DMS53 (cell line): ENCODE measurements around the gene GAS2L1.
"Not testable (repeated sequence)": the region's sequence is repeated elsewhere in the genome, so short reads cannot be mapped to it uniquely, and the experiment has no call there.

Source experiments
- DNase-seq: peaks from one replicate; lab custom pipeline; 2025; lab: John Stamatoyannopoulos, UW

Gene GAS2L1

DNA sequence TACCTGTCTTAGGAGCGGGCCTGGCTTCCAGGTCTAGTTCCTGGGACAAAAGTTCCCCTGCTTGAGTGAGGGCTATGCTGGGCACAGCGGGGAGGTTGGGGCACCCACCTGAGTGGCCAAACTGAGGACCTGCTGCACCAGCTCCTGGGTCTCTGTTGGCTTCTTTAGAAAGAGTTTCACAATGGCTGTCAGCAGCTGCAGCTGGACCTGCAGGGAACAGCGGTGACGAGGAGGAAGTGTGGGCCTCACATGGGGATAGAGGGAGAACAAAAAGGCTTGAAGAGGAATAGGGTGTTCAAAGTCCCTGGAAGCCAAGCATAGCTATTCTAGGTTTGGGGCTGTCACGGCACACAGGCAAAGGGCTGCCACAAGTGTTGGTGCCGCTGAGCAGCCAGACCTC is 35.7 kb downstream of the GAS2L1 start:
- no peak for DNase-seq

DNA sequence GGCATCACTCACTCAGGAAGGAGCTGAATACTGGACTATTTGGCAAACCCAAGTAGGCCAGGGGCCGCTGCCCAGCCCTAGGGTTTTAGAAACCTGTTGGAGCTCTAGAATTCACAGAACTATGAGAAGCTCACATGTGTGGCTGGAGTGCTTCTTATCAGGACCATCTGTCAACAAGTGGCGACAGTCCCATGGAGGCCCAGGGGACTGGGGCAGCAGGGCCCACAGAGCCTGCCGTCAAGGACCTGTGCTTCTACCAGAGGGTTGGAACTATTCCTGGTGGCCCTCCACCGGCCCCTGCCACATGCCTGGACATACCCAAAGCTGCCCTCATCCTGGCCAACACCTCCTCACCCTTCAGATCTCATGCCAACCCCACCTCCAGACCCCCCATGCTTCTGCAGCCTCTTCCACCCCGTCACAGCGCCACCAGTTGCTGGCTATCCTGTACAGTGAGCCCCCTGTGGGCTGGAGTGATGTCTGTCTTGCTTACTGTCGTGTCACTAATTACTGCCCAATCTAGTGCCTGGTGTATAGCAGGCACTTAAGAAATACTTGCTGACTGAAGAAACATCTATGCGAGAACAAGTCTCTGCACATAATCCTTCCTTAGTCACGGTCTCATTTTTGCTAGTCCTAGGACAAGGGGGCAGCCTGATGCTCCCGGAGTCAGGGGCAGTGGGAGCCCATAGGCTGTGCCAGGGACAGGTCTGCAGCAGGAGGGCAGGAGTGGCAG is 36.3 kb downstream of the GAS2L1 start:
- no peak for DNase-seq

DNA sequence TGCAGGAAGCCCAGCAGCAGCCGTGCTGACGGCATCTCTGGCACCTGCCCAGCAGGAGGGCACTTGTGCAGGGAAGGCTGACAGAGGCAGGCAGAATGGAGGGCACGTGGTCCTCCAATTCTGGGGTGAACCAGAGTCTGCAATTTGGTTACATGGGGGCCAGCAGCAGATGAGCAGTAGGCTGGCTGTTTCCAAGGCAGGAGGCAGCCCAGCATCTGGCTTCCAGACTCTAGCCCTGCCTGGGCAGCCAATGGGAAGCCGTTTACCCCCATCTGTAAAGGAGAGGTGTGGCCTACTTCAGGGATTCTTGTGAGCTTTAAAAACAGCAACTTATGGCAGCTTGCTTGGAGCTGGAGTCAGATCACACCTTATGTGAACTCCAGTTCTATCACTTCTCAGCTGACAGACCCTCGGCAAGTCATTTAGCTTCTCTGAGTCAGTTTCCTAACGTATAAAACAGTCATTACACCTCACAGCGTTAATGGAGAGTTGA is 36.9 kb downstream of the GAS2L1 start:
- peak; percentile 2 for DNase-seq

DNA sequence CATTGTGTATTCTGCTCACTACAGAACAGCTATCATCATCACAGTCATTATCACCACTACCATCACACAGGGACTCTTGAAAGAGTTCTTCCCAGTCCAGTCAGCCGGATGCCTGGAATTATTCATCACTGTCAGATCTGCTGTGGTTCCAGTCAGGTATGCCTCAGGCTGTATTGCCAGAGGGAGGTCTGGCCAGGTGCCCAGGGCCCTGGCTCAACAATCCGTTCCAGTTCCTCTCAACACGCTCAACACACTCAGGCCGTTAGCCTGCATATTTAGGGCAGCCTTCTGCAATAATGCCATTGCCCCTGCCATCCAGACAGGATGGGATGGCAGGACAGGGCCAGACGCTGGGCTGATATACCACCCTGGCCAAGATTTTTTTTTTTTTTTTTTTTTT is 37.7 kb downstream of the GAS2L1 start:
- no peak for DNase-seq

DNA sequence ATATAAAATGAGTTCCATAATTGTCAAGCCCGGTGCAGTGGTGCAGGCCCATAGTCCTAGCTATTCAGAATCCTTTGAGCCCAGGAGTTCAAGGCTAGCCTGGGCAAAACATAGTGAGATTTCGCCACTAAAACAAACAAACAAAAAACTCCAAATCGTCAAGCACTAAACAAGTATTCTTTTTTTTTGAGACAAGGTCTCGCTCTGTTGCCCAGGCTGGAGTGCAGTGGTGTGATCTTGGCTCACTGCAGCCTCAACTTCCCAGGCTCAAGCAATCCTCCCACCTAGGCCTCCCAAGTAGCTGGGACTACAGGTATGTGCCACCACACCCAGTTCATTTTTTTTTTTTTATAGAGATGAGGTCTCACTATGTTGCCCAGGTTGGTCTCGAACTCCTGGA is 38.4 kb downstream of the GAS2L1 start:
- not testable (repeated sequence) for DNase-seq

DNA sequence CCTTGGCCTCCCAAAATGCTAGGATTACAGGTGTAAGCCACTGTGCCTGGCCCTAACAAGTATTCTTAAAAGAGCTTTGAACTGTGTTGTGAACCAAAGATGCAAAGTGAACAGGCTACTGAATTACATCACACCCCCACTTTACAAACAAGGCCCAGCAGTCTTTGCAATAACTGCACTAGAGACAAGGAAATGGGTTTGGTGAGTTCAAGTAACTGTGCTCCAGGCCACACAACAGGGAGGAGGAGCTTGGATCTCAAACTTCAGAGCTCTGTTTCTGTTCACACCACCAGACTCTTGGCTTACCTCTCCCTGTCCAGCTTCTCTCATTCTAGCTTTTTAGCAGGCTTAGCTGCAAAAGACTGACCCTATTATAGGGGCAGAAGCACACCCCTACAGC is 39.5 kb downstream of the GAS2L1 start:
- DNase-seq: no peak

DNA sequence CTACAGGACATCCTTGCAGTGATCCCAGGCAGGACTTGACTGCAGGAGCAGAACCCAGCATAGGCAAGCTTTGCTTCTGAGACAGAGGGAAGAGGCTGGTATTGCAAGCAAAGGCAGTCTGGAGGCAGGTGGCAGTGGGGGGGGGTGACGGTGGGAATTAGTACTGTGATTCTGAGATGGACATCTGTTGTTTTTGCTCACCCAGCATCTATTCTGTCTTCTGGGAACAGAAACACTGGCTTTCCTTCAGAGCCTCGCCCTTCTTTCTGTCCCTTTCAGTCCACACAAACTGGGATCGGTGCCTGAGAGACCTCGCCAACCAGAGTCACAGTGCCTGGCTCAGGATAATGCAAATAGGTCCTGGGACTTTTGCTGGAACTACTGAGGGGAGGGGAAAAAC is 40.2 kb downstream of the GAS2L1 start:
- DNase-seq: no peak

DNA sequence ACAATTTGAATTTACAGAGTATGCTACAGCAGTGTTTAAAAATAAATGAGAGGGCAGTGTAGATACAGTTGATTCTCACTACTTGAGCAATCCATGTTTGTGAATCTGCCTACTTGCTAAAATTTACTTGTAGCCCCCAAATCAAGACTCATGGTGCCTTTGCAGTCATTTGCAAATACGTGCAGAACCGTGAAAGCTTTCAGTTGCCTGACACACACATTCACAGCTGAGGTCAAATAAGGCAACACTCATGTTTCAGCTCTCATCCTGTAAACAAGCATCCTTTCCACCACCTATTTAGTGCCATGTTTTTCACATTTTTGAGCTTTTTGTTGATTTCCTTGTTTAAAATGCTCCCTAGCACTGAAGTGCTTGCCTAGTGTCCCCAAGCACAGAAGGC is 41.6 kb downstream of the GAS2L1 start:
- no peak for DNase-seq

DNA sequence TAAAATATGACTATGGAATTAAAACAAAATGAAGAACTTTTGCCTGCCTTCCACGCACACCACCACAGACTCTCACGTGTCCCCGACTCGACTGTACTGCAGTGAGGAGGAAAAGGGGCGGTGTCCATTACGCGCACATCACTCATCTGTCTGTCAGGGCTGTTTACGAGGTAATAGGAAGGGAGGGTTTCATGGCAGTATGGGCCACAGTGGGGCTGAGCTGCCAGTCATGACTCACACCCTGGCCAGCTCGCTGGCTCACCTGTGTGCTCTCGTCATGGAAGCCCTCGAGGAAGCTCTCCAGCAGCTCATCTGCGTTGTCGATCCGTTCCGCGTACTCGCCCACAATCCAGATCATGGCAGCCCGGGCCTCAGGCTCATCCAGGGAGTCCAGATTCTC is 42.5 kb downstream of the GAS2L1 start:
- DNase-seq: peak; percentile 73

DNA sequence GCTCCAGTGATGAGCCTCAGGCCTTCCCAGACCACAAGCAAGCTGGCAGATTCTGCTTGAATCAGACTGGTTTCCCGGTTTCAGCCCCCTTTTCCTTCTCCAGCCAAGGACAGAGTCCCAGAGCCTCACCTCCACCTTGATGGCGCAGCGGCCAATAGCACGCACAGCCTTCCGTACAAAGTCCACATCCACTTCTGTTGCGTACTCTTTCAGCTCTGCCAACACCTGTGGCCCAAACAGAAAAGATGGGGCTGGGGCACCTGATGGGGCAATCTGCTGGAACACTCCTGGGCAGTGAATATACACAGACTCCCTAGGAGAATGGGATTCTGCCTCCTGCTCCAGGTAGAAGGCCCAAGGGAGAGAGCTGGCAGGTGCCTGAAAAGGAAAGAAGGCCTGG is 44.6 kb downstream of the GAS2L1 start:
- DNase-seq: no peak

DNA sequence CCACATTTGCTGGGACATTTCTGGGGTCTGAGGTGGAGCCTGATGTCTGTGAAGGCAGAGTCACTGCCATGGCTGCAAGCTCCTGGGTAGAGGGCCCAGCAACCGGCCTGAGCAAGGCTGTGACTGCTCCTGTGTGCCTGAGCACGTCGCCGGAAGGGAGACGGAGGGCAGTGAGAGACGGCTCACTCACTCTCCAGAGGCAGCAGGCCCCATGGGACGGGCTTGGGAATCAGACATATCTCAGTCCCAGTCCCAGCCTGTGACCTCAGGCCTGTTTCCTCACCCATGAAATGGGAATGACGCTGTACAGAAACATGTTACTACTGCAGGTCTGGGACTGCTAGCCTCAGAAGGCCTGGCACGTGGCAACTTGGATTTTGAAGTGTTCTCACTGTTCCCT is 45.4 kb downstream of the GAS2L1 start:
- no peak for DNase-seq

DNA sequence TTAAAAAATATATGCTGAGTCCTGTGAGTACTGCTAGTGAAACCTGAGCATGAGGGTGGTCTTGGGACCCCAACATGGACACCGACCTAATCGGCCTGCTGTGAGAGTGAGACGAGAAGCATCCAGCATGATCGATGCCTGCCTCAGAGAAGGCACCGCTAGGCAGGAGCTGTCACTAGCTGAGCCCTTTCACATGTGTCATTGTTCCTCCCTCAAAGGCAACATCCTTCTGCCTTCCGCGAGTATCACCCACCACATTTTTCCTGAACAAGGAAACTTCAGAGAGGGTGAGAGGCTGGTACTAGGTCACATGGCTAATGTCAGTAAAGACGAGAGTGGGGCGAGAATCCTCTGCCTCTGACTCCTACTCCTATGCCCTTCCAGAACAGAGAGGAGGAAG is 46.3 kb downstream of the GAS2L1 start:
- no peak for DNase-seq

DNA sequence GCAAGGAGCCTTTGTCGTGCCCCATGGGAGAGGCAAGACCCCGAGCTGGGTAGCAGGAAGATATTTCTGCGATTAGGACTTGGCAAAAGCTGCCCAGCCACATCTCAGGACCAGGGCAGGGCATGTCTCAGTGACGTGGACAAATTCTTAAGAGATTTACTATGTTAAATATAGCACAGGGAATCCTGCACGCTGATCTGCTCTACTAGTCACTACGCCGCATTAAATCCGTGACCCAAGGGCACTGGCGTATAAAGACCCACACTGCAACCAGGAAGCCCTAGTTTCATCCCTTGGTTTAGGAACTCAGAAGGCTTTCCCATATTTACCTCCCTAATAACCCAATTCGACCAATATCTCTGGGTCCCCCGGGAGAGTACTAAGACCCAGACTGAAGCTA is 46.8 kb downstream of the GAS2L1 start:
- DNase-seq: no peak

DNA sequence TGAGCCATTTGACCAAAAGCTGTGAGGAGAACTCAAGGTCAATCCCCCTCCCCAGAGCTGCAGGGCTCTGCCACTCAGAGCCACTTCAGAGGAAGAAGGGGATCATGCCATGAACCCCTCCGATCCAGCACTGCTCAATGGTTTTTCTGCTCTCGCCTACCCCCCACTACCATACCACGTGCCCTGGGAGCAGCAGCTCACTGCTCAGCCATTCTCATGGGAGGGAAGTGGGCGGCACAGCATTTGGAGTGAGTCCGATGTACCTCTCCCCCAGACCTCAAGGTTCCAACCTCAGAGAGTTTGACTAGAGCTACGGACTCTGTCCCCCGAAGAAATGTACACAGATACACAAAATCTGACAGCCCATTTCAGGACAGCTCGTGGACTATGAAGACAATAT is 47.4 kb downstream of the GAS2L1 start:
- no peak for DNase-seq

DNA sequence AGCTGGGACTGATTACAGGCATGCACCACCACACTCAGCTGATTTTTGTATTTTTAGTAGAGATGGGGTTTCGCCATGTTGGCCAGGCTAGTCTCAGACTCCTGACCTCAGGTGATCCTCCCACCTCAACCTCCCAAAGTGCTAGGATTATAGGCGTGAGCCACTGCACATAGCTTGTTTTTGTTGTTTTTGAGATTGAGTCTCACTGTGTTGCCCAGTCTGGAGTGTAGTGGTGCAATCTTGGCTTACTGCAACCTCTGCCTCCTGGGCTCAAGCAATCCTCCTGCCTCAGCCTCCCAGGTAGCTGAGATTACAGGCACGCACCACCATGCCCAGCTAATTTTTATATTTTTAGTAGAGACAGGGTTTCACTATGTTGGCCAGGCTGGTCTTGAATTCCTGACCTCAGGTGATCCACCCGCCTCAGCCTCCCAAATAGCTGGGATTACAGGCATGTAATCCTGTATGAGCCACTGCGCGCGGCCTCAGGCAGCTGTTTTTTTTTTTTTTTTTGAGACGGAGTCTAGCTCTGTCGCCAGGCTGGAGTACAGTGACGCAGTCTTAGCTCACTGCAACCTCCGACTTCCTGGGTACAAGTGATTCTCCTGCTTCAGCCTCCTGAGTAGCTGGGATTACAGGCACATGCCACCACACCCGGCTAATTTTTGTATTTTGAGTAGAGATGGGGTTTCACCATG is 50.9 kb downstream of the GAS2L1 start:
- not testable (repeated sequence) for DNase-seq

DNA sequence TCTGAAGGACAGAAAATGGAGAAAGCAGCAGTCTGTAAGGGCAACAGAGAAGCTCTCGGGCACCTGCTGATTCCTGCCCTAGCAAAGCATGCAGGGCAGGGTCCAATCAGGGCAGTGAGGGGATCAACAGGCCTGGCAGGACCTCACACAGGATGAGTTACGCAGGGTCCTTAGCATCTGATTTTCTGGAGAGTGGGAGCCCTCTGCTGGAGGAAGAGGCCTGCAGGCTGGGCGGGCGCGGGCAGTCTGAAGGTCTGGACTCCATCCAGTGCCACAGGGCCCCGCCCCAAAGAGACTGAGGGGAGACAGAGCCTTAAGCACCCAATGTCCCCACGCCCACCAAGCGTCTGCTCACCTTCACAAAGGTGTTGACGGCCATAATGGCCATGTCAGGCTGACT is 53.0 kb downstream of the GAS2L1 start:
- DNase-seq: peak; percentile 7
